ENCODE measurements around the gene SH3BP4.

Gene SH3BP4

GRCh38 chr2:234951664-234952269 lies at the start of gene SH3BP4:
Gene SH3BP4, plus strand, starts transcription at chr2:234952017. Its CDS starts 82,986 bp downstream, at chr2:235035003.
- DNase-seq (ENCODE audit: low spot score): peak; percentile 91

- no peak for DNase-seq (ENCODE audit: low spot score)
Observed at GRCh38 chr2:234904785-234905184, 47.0 kb upstream of the SH3BP4 start.

- DNase-seq (ENCODE audit: low spot score): no peak
Observed at GRCh38 chr2:234905547-234906265, 46.1 kb upstream of the SH3BP4 start.

GRCh38 chr2:234910186-234910679 lies 41.6 kb upstream of the SH3BP4 start:
- no peak for DNase-seq (ENCODE audit: low spot score)

- no peak for DNase-seq (ENCODE audit: low spot score)
Observed at GRCh38 chr2:234911271-234911670, 40.5 kb upstream of the SH3BP4 start.

GRCh38 chr2:234912437-234912836 lies 39.4 kb upstream of the SH3BP4 start:
- no peak for DNase-seq (ENCODE audit: low spot score)

- no peak for DNase-seq (ENCODE audit: low spot score)
Observed at GRCh38 chr2:234913208-234913626, 38.6 kb upstream of the SH3BP4 start.

- DNase-seq (ENCODE audit: low spot score): no peak
Observed at GRCh38 chr2:234914371-234915154, 37.3 kb upstream of the SH3BP4 start.

- no peak for DNase-seq (ENCODE audit: low spot score)
Observed at GRCh38 chr2:234916674-234917073, 35.1 kb upstream of the SH3BP4 start.

GRCh38 chr2:234917211-234917975 lies 34.4 kb upstream of the SH3BP4 start:
- no peak for DNase-seq (ENCODE audit: low spot score)

- no peak for DNase-seq (ENCODE audit: low spot score)
Observed at GRCh38 chr2:234919711-234920110, 32.1 kb upstream of the SH3BP4 start.

GRCh38 chr2:234920836-234921235 lies 31.0 kb upstream of the SH3BP4 start:
- no peak for DNase-seq (ENCODE audit: low spot score)

- DNase-seq (ENCODE audit: low spot score): no peak
Observed at GRCh38 chr2:234929002-234929401, 22.8 kb upstream of the SH3BP4 start.

GRCh38 chr2:234930397-234930796 lies 21.4 kb upstream of the SH3BP4 start:
- no peak for DNase-seq (ENCODE audit: low spot score)

- no peak for DNase-seq (ENCODE audit: low spot score)
Observed at GRCh38 chr2:234931371-234931770, 20.4 kb upstream of the SH3BP4 start.

GRCh38 chr2:234932591-234933168 lies 19.1 kb upstream of the SH3BP4 start:
- DNase-seq (ENCODE audit: low spot score): no peak

GRCh38 chr2:234935311-234935710 lies 16.5 kb upstream of the SH3BP4 start:
- no peak for DNase-seq (ENCODE audit: low spot score)

- no peak for DNase-seq (ENCODE audit: low spot score)
Observed at GRCh38 chr2:234939576-234939975, 12.2 kb upstream of the SH3BP4 start.

GRCh38 chr2:234939996-234940395 lies 11.8 kb upstream of the SH3BP4 start:
- DNase-seq (ENCODE audit: low spot score): no peak

GRCh38 chr2:234940527-234940926 lies 11.3 kb upstream of the SH3BP4 start:
- no peak for DNase-seq (ENCODE audit: low spot score)

GRCh38 chr2:234945339-234945873 lies 6.4 kb upstream of the SH3BP4 start:
- DNase-seq (ENCODE audit: low spot score): no peak
